OCI-LY3 (cell line): ENCODE results near the gene NUDCD2.

Source experiments
- CTCF ChIP-seq: fragments of 200-600, 300-600 bp; sonication (generic); IDR thresholded peaks from 2 replicates; pipeline ENCODE4 v1.5.1; 2014; ENCODE audit warnings: antibody characterized with exemption, low read length, low read depth
- EZH2phosphoT487 ChIP-seq: fragments of 200-600 bp; shearing (Covaris generic); IDR thresholded peaks from 2 replicates; pipeline ENCODE4 v1.6.1; 2018; ENCODE audit warnings: antibody characterized with exemption, mixed run types, low read depth

- no peak for TF ChIP-seq CTCF
- no peak for TF ChIP-seq EZH2phosphoT487
Measured at GRCh38 chr5:163404364-163405173, 55.3 kb downstream of the NUDCD2 start.
